KMS-11 (cell line): Measurements from ENCODE around the gene CPXM1.

ENCODE experiments used
- H2AFZ ChIP-seq: fragments of 200-600 bp; sonication (generic); 2 replicates; pipeline ENCODE4 v1.6.1; 2016; ENCODE audit warnings: antibody characterized with exemption, mixed run types, low read depth
- H3K27ac ChIP-seq: fragments of 200-600 bp; sonication (generic); 2 replicates; pipeline ENCODE4 v1.6.1; 2016; ENCODE audit warnings: mild to moderate bottlenecking, mixed run types
- H3K27me3 ChIP-seq: fragments of 200-600 bp; sonication (generic); 2 replicates; pipeline ENCODE4 v1.6.1; 2017; ENCODE audit warnings: mild to moderate bottlenecking, low read depth, mixed run types, moderate library complexity; ENCODE audit not compliant: insufficient read depth
- H3K36me3 ChIP-seq: fragments of 200-600 bp; sonication (generic); 2 replicates; pipeline ENCODE4 v1.6.1; 2017; ENCODE audit warnings: mild to moderate bottlenecking, mixed run types; ENCODE audit not compliant: insufficient read depth
- H3K4me1 ChIP-seq: fragments of 200-600 bp; sonication (generic); 2 replicates; pipeline ENCODE4 v1.6.1; 2016; ENCODE audit warnings: mild to moderate bottlenecking, low read depth, mixed run types; ENCODE audit not compliant: poor library complexity, severe bottlenecking
- H3K4me2 ChIP-seq: fragments of 200-600 bp; sonication (generic); 2 replicates; pipeline ENCODE4 v1.7.0; 2016; ENCODE audit warnings: mild to moderate bottlenecking, mixed run types
- H3K4me3 ChIP-seq: fragments of 200-600 bp; sonication (generic); IDR thresholded peaks from 2 replicates; pipeline ENCODE4 v1.6.1; 2017; ENCODE audit warnings: low read depth, low read length, mixed read lengths; ENCODE audit not compliant: insufficient read depth
- H3K79me2 ChIP-seq: fragments of 200-600 bp; sonication (generic); 2 replicates; pipeline ENCODE4 v1.6.1; 2016; ENCODE audit warnings: low read depth, mixed run types; ENCODE audit not compliant: insufficient read depth
- H3K9ac ChIP-seq: fragments of 200-600 bp; sonication (generic); 2 replicates; pipeline ENCODE4 v1.6.1; 2016; ENCODE audit warnings: mild to moderate bottlenecking, mixed run types
- H4K20me1 ChIP-seq: fragments of 200-600 bp; sonication (generic); 2 replicates; pipeline ENCODE4 v1.6.1; 2016; ENCODE audit warnings: mild to moderate bottlenecking, mixed run types; ENCODE audit not compliant: insufficient read depth
- TF ChIP-seq, protein P1 (sequence below): fragments of 200-600 bp; sonication (generic); conservative IDR thresholded peaks from 2 replicates; pipeline ENCODE4 v1.6.1; 2017; ENCODE audit warnings: low read depth, mild to moderate bottlenecking, antibody characterized with exemption, low read length, moderate library complexity, mixed read lengths

Gene CPXM1

DNA sequence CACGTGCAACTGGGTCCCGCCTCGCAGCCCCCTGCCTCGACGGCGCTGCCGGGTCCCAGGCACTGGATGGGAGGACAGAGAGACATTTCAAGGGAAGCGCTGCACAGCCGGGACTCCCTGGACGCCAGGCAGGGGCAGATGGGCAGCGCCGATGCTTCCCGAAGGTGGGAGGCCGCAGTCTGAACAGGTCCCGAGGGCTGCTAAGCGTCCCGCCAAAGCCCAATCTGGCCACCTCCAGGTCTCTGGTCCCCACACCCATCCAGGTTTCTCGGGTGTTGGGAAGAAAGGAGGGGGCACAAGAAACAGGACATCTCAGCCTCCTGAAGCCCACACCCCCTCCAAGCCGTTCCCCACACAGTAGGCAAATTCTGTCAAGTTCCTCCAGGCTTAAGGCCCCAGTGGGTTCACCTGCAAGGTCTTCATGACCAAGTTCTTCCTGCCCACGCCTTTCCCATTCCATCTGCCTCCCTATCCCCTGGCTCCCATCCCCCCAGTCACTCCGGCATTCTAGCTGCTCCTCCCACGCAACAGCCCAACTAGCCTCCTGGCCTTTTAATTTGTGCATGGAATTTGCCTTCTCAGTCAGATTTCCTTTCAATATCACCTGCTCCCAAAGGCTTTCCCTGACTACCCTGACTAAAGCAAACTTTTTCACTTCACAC is 5.4 kb upstream of the CPXM1 start:
- Histone ChIP-seq H2AFZ (no peak overlapping the region), H3K4me2 (no peak overlapping the region), H3K27ac (no peak overlapping the region), H3K27me3 (no peaks in the 10 kb centered on the region), H3K9ac (no peak overlapping the region), H3K79me2 (no peaks in the 10 kb centered on the region), H3K4me3 (no peak overlapping the region), H3K36me3 (no peaks in the 10 kb centered on the region), H4K20me1 (no peaks in the 10 kb centered on the region), H3K4me1 (no peaks in the 10 kb centered on the region)
- TF ChIP-seq, protein P1, sequence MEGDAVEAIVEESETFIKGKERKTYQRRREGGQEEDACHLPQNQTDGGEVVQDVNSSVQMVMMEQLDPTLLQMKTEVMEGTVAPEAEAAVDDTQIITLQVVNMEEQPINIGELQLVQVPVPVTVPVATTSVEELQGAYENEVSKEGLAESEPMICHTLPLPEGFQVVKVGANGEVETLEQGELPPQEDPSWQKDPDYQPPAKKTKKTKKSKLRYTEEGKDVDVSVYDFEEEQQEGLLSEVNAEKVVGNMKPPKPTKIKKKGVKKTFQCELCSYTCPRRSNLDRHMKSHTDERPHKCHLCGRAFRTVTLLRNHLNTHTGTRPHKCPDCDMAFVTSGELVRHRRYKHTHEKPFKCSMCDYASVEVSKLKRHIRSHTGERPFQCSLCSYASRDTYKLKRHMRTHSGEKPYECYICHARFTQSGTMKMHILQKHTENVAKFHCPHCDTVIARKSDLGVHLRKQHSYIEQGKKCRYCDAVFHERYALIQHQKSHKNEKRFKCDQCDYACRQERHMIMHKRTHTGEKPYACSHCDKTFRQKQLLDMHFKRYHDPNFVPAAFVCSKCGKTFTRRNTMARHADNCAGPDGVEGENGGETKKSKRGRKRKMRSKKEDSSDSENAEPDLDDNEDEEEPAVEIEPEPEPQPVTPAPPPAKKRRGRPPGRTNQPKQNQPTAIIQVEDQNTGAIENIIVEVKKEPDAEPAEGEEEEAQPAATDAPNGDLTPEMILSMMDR, result no peak

DNA sequence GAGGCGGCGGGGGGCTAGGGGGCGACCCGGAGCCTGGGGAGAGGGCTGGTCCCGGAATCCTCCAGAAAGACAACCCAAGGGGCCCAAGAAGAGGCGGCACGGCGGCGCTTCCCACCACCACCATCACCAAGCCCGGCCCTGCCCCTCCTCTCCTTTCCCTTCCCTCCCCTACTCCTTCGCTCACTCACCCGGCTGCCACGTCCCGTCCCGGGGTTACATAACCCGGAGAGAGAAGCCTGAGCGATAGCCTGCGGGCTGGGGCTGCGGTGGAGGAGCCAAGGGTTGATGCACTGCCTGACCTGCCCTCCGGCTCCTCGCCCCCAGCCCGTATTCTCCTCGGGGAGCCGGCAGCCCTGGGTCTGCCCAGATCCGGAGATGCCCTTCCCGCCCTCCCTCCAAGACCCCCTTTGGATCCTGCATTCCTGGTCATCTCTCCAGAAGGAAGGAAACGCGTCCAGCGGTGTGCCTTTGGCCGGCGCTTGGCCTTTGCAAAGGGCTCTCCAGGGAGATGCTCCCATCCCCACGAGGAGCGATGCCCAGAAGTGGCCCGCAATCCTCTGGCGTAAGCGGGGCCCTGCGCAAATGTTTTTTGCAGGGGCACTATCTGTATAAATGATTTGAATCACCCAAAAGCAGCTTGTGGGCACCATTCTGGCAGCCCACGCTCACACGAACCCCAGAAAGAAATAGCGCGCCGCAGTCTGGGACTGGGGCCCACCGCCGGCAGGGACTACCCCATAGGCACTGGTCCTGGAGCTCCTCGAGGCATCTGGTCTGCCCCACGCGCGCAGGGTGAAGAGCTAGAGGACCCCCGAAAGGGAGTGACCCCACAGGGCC is 4.6 kb upstream of the CPXM1 start:
- no peak overlapping the region for H2AFZ ChIP-seq
- no peaks in the 10 kb centered on the region for H3K4me1 ChIP-seq
- H4K20me1 ChIP-seq, result no peaks in the 10 kb centered on the region
- no peak overlapping the region for H3K9ac ChIP-seq
- H3K27me3 ChIP-seq, result no peaks in the 10 kb centered on the region
- TF ChIP-seq, protein P1, result no peak
- H3K36me3 ChIP-seq, result no peaks in the 10 kb centered on the region
- no peak overlapping the region for H3K27ac ChIP-seq
- H3K79me2 ChIP-seq, result no peaks in the 10 kb centered on the region
- H3K4me3 ChIP-seq, result no peak overlapping the region
- H3K4me2 ChIP-seq, result no peak overlapping the region

DNA sequence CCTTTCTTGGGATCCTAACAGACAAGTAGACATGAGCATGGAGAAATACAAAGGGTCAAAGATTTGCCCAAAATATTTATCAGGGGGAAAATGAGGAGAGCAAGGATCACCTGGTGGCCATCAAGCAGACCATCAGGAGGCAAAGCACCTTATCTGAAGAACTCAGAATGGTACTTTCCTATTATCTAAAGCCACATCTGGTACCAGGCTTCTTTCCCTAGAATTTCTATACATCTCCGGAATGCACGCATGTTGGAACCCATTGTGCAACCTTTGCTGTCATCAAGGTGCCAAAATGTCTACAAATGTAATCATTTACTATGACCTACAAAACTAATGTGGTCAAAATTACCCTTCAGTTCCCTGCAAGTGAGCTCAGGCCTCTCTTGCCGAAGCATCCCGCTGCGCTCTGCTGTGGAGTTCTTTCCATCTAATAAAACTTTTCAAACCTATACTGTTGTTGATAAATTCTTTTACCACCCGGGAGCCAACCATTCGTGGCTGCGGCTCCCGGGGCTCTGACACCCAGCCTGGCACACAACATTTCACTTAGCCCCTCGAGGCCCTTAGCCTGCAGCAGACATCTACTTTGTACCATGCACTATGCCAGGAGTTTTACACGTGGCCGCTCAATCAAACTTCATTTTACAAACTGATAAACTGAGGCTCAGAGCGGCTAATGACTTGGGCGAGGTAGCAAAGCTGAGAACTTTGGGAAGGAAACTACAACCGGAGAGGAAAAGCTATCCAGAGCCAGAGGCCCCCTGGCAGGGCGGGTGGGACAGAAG is 3.8 kb upstream of the CPXM1 start:
- no peak overlapping the region for H3K9ac ChIP-seq
- no peaks in the 10 kb centered on the region for H3K79me2 ChIP-seq
- H3K27ac ChIP-seq, result no peak overlapping the region
- H3K4me3 ChIP-seq, result no peak overlapping the region
- no peaks in the 10 kb centered on the region for H4K20me1 ChIP-seq
- TF ChIP-seq, protein P1, result no peak
- no peaks in the 10 kb centered on the region for H3K27me3 ChIP-seq
- no peaks in the 10 kb centered on the region for H3K36me3 ChIP-seq
- H2AFZ ChIP-seq, result no peak overlapping the region
- no peaks in the 10 kb centered on the region for H3K4me1 ChIP-seq
- no peak overlapping the region for H3K4me2 ChIP-seq

DNA sequence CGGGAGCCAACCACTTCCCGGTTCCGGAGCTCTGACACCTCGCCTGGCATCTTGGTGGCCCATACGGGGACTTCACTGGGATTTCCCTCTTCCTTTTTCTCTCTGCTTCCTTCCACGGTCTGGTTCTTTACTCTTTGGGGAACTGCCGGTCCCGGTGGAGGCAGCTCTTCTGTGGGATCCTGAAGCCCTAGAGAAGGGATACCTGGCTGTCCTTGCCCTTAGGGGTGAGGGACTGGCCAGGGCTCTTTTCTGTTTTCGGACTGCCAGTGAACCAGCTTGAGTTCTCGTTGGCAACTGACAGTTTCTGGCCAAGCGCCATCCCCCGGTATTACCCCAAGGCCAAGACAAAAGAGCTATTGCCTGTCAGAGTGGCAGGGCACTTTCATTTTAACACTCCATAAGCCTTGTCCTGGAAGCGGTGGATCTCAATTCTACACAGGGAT is 880 bp upstream of the CPXM1 start:
- H4K20me1 ChIP-seq, result no peaks in the 10 kb centered on the region
- no peak overlapping the region for H3K4me2 ChIP-seq
- H3K9ac ChIP-seq, result no peak overlapping the region

More for the DNA sequence above, 880 bp upstream of the CPXM1 start:
- H3K4me3 ChIP-seq, result no peak overlapping the region
- H2AFZ ChIP-seq, result no peak overlapping the region
- TF ChIP-seq, protein P1, result no peak
- no peaks in the 10 kb centered on the region for H3K27me3 ChIP-seq
- no peaks in the 10 kb centered on the region for H3K36me3 ChIP-seq
- no peaks in the 10 kb centered on the region for H3K79me2 ChIP-seq
- H3K27ac ChIP-seq, result no peak overlapping the region
- H3K4me1 ChIP-seq, result no peaks in the 10 kb centered on the region
